Raji (cell line): ENCODE data around the gene SPATA24.

ENCODE experiments used
- POLR2A ChIP-seq: IDR thresholded peaks from 2 replicates; pipeline ENCODE4 v1.6.1; 2011; ENCODE audit warnings: low read depth, low read length, control low read depth; ENCODE audit not compliant: insufficient read depth

SPATA24 gene

DNA sequence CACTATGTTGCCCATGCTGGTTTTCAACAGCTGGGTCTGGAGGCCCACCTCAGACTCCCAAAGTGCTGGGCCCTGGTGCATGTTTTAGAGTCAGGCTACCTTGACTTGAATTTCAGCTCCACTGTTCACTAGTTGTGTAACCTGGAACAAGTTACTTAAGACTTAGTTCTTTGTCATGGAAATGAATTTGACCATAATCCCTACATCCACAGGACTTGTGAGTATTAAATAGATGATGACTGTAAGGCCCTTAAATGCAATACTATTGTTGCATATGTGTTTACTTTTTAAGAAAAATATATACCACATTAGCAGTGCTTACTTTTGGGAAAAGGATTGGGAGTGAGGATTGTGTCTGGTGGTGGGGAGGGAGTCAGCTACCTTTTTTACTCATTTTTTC, 45.8 kb downstream of the SPATA24 start:
- no peak for TF ChIP-seq POLR2A

DNA sequence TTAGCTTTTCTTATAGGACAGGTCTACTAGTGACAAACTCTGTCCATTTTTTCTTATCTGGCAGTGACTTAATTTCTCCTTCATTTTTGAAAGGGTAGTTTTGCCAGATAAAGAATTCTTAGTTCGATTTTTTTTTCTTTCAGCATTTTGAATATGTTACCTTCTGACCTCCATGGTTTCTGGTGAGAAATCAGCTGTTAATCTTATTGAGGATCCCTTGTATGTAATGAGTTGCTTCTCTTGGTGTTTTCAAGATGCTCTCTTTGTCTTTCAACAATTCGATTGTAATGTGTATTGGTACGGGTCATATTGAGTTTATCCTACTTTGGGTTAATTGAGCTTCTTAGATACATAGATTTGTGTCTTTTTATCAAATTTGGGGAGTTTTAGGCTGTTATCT, 49.7 kb downstream of the SPATA24 start:
- no peak for TF ChIP-seq POLR2A
